K562 (cell line): ENCODE results near the gene TEP1. TPM values are rescaled to one million over a fixed set of nuclear protein-coding genes. Genes with fewer than 3 reads are reported as not detected.
A peak's percentile ranks its signal among the peaks of the same experiment; 100 is the strongest.

Experiments used
- ATAC-seq: fragments of 200-7000 bp; cut with Tn5 transposase; 3 replicates; pipeline ENCODE4 v1.9.1; 2020; ENCODE audit warnings: moderate library complexity
- BruUV-seq: library from RNA; stranded (reverse); fragments of 400-500 nt; replicated peaks from 2 replicates; lab custom pipeline; 2021; lab: Mats Ljungman, UMichigan
- CTCF ChIA-PET: fragments of 300-600 bp; formaldehyde crosslinking; extraction: SDS; loops from one replicate; lab custom pipeline; 2021; ENCODE audit warnings: low intra/inter-chr PET ratio; lab: Yijun Ruan, JAX
- POLR2A ChIA-PET: fragments of 300-600, 350-650 bp; sonication (Branson Sonifier 250); formaldehyde crosslinking; extraction: SDS; loops from one replicate; lab custom pipeline; 2021; ENCODE audit warnings: antibody characterized with exemption, inconsistent platforms; lab: Yijun Ruan, JAX
- DNase-seq, 4 experiments: peaks; one replicate each; pipeline versions ENCODE4 v3.0.0 to v3.0.0-alpha.2; 2011 to 2018; ENCODE audit warnings: low spot score in 3 of 4, mixed read lengths in 3 of 4; ENCODE audit errors: extremely low read depth in 1 of 4
- FAIRE-seq: peaks from 2 replicates; lab custom pipeline; 2011; peaks lifted over from hg19 to GRCh38; lab: Jason Lieb, UNC
- H2AFZ ChIP-seq: 2 replicates; pipeline ENCODE4 v1.6.0; 2011; ENCODE audit warnings: low read depth, low read length, control low read depth, inconsistent platforms
- H3K27ac ChIP-seq: fragments of 200-600 bp; 3 replicates; pipeline ENCODE4 v1.8.0; 2011; ENCODE audit warnings: low read depth, mild to moderate bottlenecking, control low read depth, inconsistent platforms, low read length, moderate library complexity, mixed read lengths; ENCODE audit errors: extremely low read depth
- H3K27me3 ChIP-seq, 2 experiments: fragments of 300-600 bp in 1 of 2; 2 replicates in 1 of 2; 3 replicates in 1 of 2; pipeline versions ENCODE4 v1.6.0 to v1.8.0; 2011; ENCODE audit warnings: inconsistent platforms in 2 of 2, low read length in 2 of 2, mild to moderate bottlenecking in 1 of 2, mixed read lengths in 1 of 2, moderate library complexity in 1 of 2; ENCODE audit not compliant: control insufficient read depth in 2 of 2, insufficient read depth in 2 of 2
- H3K36me3 ChIP-seq: fragments of 300-600 bp; 3 replicates; pipeline ENCODE4 v1.8.0; 2011; ENCODE audit warnings: mild to moderate bottlenecking, low read length, inconsistent platforms; ENCODE audit not compliant: control insufficient read depth, insufficient read depth
- H3K4me1 ChIP-seq, 2 experiments: fragments of 200-600 bp in 1 of 2; replicated peaks in 1 of 2; 2 replicates in 1 of 2; 3 replicates in 1 of 2; pipeline versions ENCODE4 v1.5.1 to v1.8.0; 2011; ENCODE audit warnings: inconsistent platforms in 2 of 2, low read length in 2 of 2, mild to moderate bottlenecking in 1 of 2, mixed read lengths in 1 of 2, moderate library complexity in 1 of 2; ENCODE audit not compliant: control insufficient read depth in 2 of 2, insufficient read depth in 2 of 2
- H3K4me2 ChIP-seq: 2 replicates; pipeline ENCODE4 v1.6.1; 2011; ENCODE audit warnings: low read length, control low read depth, inconsistent platforms, mixed read lengths; ENCODE audit not compliant: insufficient read depth
- H3K4me3 ChIP-seq: fragments of 200-600 bp; sonication (generic), shearing (Covaris generic); 2 replicates; pipeline ENCODE4 v1.5.1; 2016; ENCODE audit warnings: control low read depth, inconsistent platforms
- H3K79me2 ChIP-seq: fragments of 200-600 bp; 3 replicates; pipeline ENCODE4 v1.8.0; 2011; ENCODE audit warnings: low read length, inconsistent platforms; ENCODE audit not compliant: control insufficient read depth, insufficient read depth
- H3K9ac ChIP-seq, 2 experiments: 2 replicates each; pipeline versions ENCODE4 v1.6.0 to v1.6.1; 2011; ENCODE audit warnings: low read depth in 2 of 2, low read length in 2 of 2, control low read depth in 1 of 2, inconsistent platforms in 1 of 2, mild to moderate bottlenecking in 1 of 2, mixed read lengths in 1 of 2; ENCODE audit not compliant: insufficient read depth in 1 of 2
- H3K9me1 ChIP-seq: one replicate; pipeline ENCODE4 v1.6.0; 2011; ENCODE audit warnings: inconsistent platforms, mild to moderate bottlenecking, low read length, moderate library complexity; ENCODE audit not compliant: control insufficient read depth, insufficient read depth
- H3K9me3 ChIP-seq: replicated peaks from 2 replicates; pipeline ENCODE4 v1.5.1; 2011; ENCODE audit warnings: low read depth, low read length, inconsistent platforms; ENCODE audit not compliant: control insufficient read depth, insufficient read depth
- H4K20me1 ChIP-seq: replicated peaks from 2 replicates; pipeline ENCODE4 v1.6.1; 2011; ENCODE audit warnings: low read length, inconsistent platforms, mixed read lengths; ENCODE audit not compliant: control insufficient read depth, insufficient read depth
- ARNT ChIP-seq, 2 experiments: fragments of 450-650 bp; IDR thresholded peaks; 2 replicates each; pipeline ENCODE4 v1.6.1; 2016; ENCODE audit warnings: mild to moderate bottlenecking in 1 of 2
- CBFA2T2 ChIP-seq: fragments of 450-650 bp; conservative IDR thresholded peaks from 2 replicates; pipeline ENCODE4 v1.6.1; 2017; ENCODE audit warnings: mild to moderate bottlenecking
- E2F5 ChIP-seq: sonication (generic); formaldehyde crosslinking; IDR thresholded peaks from 2 replicates; pipeline ENCODE4 v1.8.0; 2022; ENCODE audit warnings: mild to moderate bottlenecking, missing genetic modification reagents
- ETS2 ChIP-seq: IDR thresholded peaks from 2 replicates; pipeline ENCODE4 v1.6.1; 2016; ENCODE audit warnings: borderline replicate concordance, missing genetic modification characterization, mild to moderate bottlenecking, moderate library complexity, missing compliant biosample characterization; ENCODE audit not compliant: poor library complexity, severe bottlenecking
- POLR2G ChIP-seq: fragments of 200-400 bp; formaldehyde crosslinking; IDR thresholded peaks from 2 replicates; pipeline ENCODE4 v1.6.1; 2017; ENCODE audit warnings: low read depth, mild to moderate bottlenecking, antibody characterized with exemption, low read length, moderate library complexity
- PTBP1 ChIP-seq: fragments of 200-400 bp; formaldehyde crosslinking; IDR thresholded peaks from 2 replicates; pipeline ENCODE4 v1.6.1; 2017; ENCODE audit warnings: low read depth, low read length
- RBM15 ChIP-seq: fragments of 200-400 bp; formaldehyde crosslinking; IDR thresholded peaks from 2 replicates; pipeline ENCODE4 v1.6.1; 2018; ENCODE audit warnings: mild to moderate bottlenecking, low read length, moderate library complexity; ENCODE audit not compliant: insufficient read depth
- SMARCE1 ChIP-seq: fragments of 450-650 bp; IDR thresholded peaks from 2 replicates; pipeline ENCODE4 v1.7.1; 2016; ENCODE audit warnings: mild to moderate bottlenecking
- SRSF3 ChIP-seq: fragments of 200-400 bp; formaldehyde crosslinking; IDR thresholded peaks from 2 replicates; pipeline ENCODE4 v1.6.1; 2016; ENCODE audit warnings: mild to moderate bottlenecking, low read length, moderate library complexity; ENCODE audit not compliant: insufficient read depth
- SUPT5H ChIP-seq: fragments of 450-650 bp; IDR thresholded peaks from 2 replicates; pipeline ENCODE4 v1.6.1; 2016
- TBP ChIP-seq: optimal IDR thresholded peaks from 2 replicates; pipeline ENCODE3; 2011; ENCODE audit warnings: low read depth, low read length, improper control_type of control experiment
- TFAP4 ChIP-seq: sonication (generic); formaldehyde crosslinking; IDR thresholded peaks from 2 replicates; pipeline ENCODE4 v1.8.0; 2022; ENCODE audit warnings: missing genetic modification reagents, mild to moderate bottlenecking, moderate library complexity, borderline replicate concordance
- ZNF134 ChIP-seq: fragments of 250-450 bp; sonication (Bioruptor Pico); conservative IDR thresholded peaks from 2 replicates; pipeline ENCODE4 v1.4.0; 2020
- WGBS: fragments of 100-300 bp; shearing (Covaris generic); methylation state at CpG from one replicate; pipeline ENCODE4 v1.1.6; 2016; ENCODE audit warnings: low coverage, mixed read lengths; ENCODE audit not compliant: insufficient coverage; ENCODE audit errors: missing lambda C conversion rate; 5-methylcytosine and 5-hydroxymethylcytosine counted together
- in situ Hi-C: fragments of 300-500 bp; cut with MboI; formaldehyde crosslinking; loops from 4 replicates; pipeline ENCODE4 v1.15.0; 2018; ENCODE audit warnings: inconsistent platforms, mixed read lengths
- intact Hi-C: fragments of 100-400 bp; cut with micrococcal nuclease; formaldehyde crosslinking; loops from 2 replicates; pipeline ENCODE4 v1.14.2; 2022
- polyA plus RNA-seq, 8 experiments: library from polyadenylated mRNA; depleted of rRNA in 4 of 8; stranded (reverse) in 5 of 8; unstranded in 3 of 8; fragments of >200 nt; fragmentation: Nextera tagmentation in 2 of 8; fragmentation: Illumina TruSeq in 1 of 8; extraction: Ambion mirVana in 2 of 8; extraction: Trizol in 1 of 8; gene quantifications; 2 replicates each; pipeline versions ENCODE4 v1.2.1 to v1.2.3, GENCODE V29; 2011 to 2014; ENCODE audit warnings: inconsistent platforms in 1 of 8, missing spikeins in 1 of 8
- total RNA-seq, 7 experiments: library from RNA; depleted of rRNA in 6 of 7; stranded (reverse); fragments of >200 nt in 6 of 7; fragmentation: Illumina TruSeq in 2 of 7; extraction: Trizol in 2 of 7; gene quantifications; 2 replicates each; pipeline versions ENCODE4 v1.2.1 to v1.2.3, GENCODE V29; 2011 to 2021; ENCODE audit warnings: low replicate concordance in 1 of 7
- TF ChIP-seq, protein P1 (sequence below): fragments of 250-450 bp; sonication (Bioruptor Pico); IDR thresholded peaks from 2 replicates; pipeline ENCODE4 v1.4.0; 2020; ENCODE audit warnings: mild to moderate bottlenecking

TEP1 gene
- total and polyA plus RNA-seq, 9 of the 15 experiments (the other 6 are each of a cell fraction or from before 2014, with no cell fraction given): 1.0 to 12.2 (median 7.1) TPM

DNA sequence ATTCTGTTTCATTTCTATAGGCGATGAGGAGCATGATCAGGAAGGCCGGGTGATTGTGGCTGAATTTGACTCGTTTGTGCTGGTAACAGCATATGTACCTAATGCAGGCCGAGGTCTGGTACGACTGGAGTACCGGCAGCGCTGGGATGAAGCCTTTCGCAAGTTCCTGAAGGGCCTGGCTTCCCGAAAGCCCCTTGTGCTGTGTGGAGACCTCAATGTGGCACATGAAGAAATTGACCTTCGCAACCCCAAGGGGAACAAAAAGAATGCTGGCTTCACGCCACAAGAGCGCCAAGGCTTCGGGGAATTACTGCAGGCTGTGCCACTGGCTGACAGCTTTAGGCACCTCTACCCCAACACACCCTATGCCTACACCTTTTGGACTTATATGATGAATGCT lies 43.7 kb upstream of the TEP1 start (continued):
- TF ChIP-seq E2F5 (CRISPR knock-in tag) (no peak), CBFA2T2 (no peak), PTBP1 (no peak), POLR2G (peak; percentile 41; the same call in 1 of the 2 replicates), SUPT5H (peak; percentile 20), TBP (no peak)

GRCh38 chr14:20455355-20456300 lies 42.3 kb upstream of the TEP1 start:
- H3K9ac ChIP-seq: peak overlapping the region; percentile 95 to 98
- peak; percentile 88 for ATAC-seq
- under 1% methylated on average over 37 of the region's 39 CpGs for WGBS
- POLR2A ChIA-PET: interaction anchor here (0.6 to 3.1 kb wide), 19 partner anchors 8 to 190 kb away, joined by 3 to 29 read pairs (median 3); partner anchors contain the start of genes PARP2, PNP and RNASE11
- H3K27me3 ChIP-seq: no peaks in the 10 kb centered on the region
- no peaks in the 10 kb centered on the region for H3K9me1 ChIP-seq
- peak overlapping the region; percentile 99 for H3K27ac ChIP-seq
- no peak for FAIRE-seq
- peak overlapping the region; percentile 78 for H3K4me3 ChIP-seq
- peaks cover 70% of the 10 kb centered on the region for H3K79me2 ChIP-seq
- peak; percentile 58 to 89 (median 71) for DNase-seq
- intact Hi-C loops: loop anchor here (1.0 to 5.0 kb wide), 2 partner anchors 42 to 152 kb away; partner anchors contain the start of gene TEP1
- peak overlapping the region; percentile 96 for H2AFZ ChIP-seq
- CTCF ChIA-PET: no interaction called here
- in situ Hi-C loops: no loop called here
- H3K4me2 ChIP-seq: peak overlapping the region; percentile 91
- H3K9me3 ChIP-seq: no peaks in the 10 kb centered on the region
- peaks cover 64% of the 10 kb centered on the region for H3K36me3 ChIP-seq
- no peaks in the 10 kb centered on the region for H4K20me1 ChIP-seq
- peaks cover 20 to 22% of the 10 kb centered on the region in 2 experiments; a peak in 4 of 5 replicates for H3K4me1 ChIP-seq
- TSS peak; percentile 82 for BruUV-seq
- TF ChIP-seq SMARCE1 (no peak), SRSF3 (no peak), ZNF134 (CRISPR knock-in tag) (no peak), ETS2 (tag) (no peak), TFAP4 (CRISPR knock-in tag) (peak; percentile 24; the same call in 1 of the 2 replicates), ARNT (IDR thresholded peaks at IDR 0.05) (0 out of 4 replicates have a peak, but pooled peaks of 1 of the 2 experiments have one; percentile 15), RBM15 (no peak)
- TF ChIP-seq, protein P1, sequence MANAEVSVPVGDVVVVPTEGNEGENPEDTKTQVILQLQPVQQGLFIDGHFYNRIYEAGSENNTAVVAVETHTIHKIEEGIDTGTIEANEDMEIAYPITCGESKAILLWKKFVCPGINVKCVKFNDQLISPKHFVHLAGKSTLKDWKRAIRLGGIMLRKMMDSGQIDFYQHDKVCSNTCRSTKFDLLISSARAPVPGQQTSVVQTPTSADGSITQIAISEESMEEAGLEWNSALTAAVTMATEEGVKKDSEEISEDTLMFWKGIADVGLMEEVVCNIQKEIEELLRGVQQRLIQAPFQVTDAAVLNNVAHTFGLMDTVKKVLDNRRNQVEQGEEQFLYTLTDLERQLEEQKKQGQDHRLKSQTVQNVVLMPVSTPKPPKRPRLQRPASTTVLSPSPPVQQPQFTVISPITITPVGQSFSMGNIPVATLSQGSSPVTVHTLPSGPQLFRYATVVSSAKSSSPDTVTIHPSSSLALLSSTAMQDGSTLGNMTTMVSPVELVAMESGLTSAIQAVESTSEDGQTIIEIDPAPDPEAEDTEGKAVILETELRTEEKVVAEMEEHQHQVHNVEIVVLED (CRISPR knock-in tag): no peak
